Keratinocyte (primary cell): Measurements from ENCODE around the gene PRLR. TPM values are rescaled to one million over a fixed set of nuclear protein-coding genes. Genes with fewer than 3 reads are reported as not detected.

Experiments
- DNase-seq: peaks from one replicate; pipeline ENCODE4 v3.0.0-alpha.2; 2011; ENCODE audit warnings: low read depth, missing footprints, low spot score
- FAIRE-seq: peaks from 2 replicates; lab custom pipeline; 2011; peaks lifted over from hg19 to GRCh38; lab: Jason Lieb, UNC
- H2AFZ ChIP-seq: 2 replicates; pipeline ENCODE4 v1.6.0; 2012; ENCODE audit warnings: low read length, control low read depth, inconsistent platforms; ENCODE audit not compliant: control insufficient read depth
- H3K27ac ChIP-seq: 2 replicates; pipeline ENCODE4 v1.5.1; 2011; ENCODE audit warnings: low read length; ENCODE audit not compliant: control insufficient read depth, insufficient read depth
- H3K27me3 ChIP-seq: 3 replicates; pipeline ENCODE4 v1.6.0; 2011; ENCODE audit warnings: low read length; ENCODE audit not compliant: control insufficient read depth, insufficient read depth; ENCODE audit errors: extremely low read depth
- H3K36me3 ChIP-seq, 2 experiments: 2 replicates in 1 of 2; 3 replicates in 1 of 2; pipeline ENCODE4 v1.5.1; 2011; ENCODE audit warnings: low read length in 2 of 2, mild to moderate bottlenecking in 1 of 2; ENCODE audit not compliant: control insufficient read depth in 2 of 2, insufficient read depth in 2 of 2; ENCODE audit errors: extremely low read depth in 1 of 2
- H3K4me1 ChIP-seq: 3 replicates; pipeline ENCODE4 v1.5.1; 2011; ENCODE audit warnings: low read length; ENCODE audit not compliant: control insufficient read depth, insufficient read depth; ENCODE audit errors: extremely low read depth
- H3K4me2 ChIP-seq: 3 replicates; pipeline ENCODE4 v1.6.0; 2011; ENCODE audit warnings: low read depth, low read length; ENCODE audit not compliant: control insufficient read depth, insufficient read depth; ENCODE audit errors: extremely low read depth
- H3K4me3 ChIP-seq, 3 experiments: fragments of 200-600 bp in 1 of 3; sonication (generic) in 1 of 3; 2 replicates in 2 of 3; 3 replicates in 1 of 3; pipeline ENCODE4 v1.5.1; 2011 to 2016; ENCODE audit warnings: low read length in 3 of 3, mild to moderate bottlenecking in 3 of 3, control low read depth in 2 of 3, inconsistent platforms in 1 of 3, low read depth in 1 of 3, mixed read lengths in 1 of 3, mixed run types in 1 of 3, moderate library complexity in 1 of 3; ENCODE audit not compliant: control insufficient read depth in 2 of 3, insufficient read depth in 2 of 3; ENCODE audit errors: extremely low read depth in 1 of 3
- H3K79me2 ChIP-seq: 2 replicates; pipeline ENCODE4 v1.6.0; 2012; ENCODE audit warnings: low read length; ENCODE audit not compliant: control insufficient read depth, insufficient read depth
- H3K9ac ChIP-seq: 3 replicates; pipeline ENCODE4 v1.6.0; 2011; ENCODE audit warnings: low read length; ENCODE audit not compliant: control insufficient read depth, insufficient read depth; ENCODE audit errors: extremely low read depth
- H3K9me1 ChIP-seq: 3 replicates; pipeline ENCODE4 v1.6.0; 2011; ENCODE audit warnings: low read length; ENCODE audit not compliant: control insufficient read depth, insufficient read depth; ENCODE audit errors: extremely low read depth
- H3K9me3 ChIP-seq: 2 replicates; pipeline ENCODE4 v1.5.1; 2012; ENCODE audit warnings: low read depth, low read length; ENCODE audit not compliant: control insufficient read depth
- H4K20me1 ChIP-seq: 3 replicates; pipeline ENCODE4 v1.6.0; 2011; ENCODE audit warnings: low read length; ENCODE audit not compliant: control insufficient read depth, insufficient read depth; ENCODE audit errors: extremely low read depth
- CTCF ChIP-seq, 3 experiments: IDR thresholded peaks in 1 of 3; conservative IDR thresholded peaks in 1 of 3; optimal IDR thresholded peaks in 1 of 3; 2 replicates in 2 of 3; 3 replicates in 1 of 3; pipeline versions ENCODE3 to v1.5.1; 2011; ENCODE audit warnings: low read length in 3 of 3, mild to moderate bottlenecking in 3 of 3, moderate library complexity in 2 of 3, control low read depth in 1 of 3, inconsistent platforms in 1 of 3; ENCODE audit not compliant: insufficient read depth in 2 of 3; ENCODE audit errors: extremely low read depth in 1 of 3
- EZH2 ChIP-seq: IDR thresholded peaks from one replicate; pipeline ENCODE4 v1.6.1; 2012; ENCODE audit warnings: inconsistent platforms, mild to moderate bottlenecking, low read length, moderate library complexity
- dilution Hi-C: fragments of 300-500 bp; cut with MboI; formaldehyde crosslinking; loops from one replicate; pipeline ENCODE4 v1.7.0; 2020; ENCODE audit warnings: low sequenced_read_pairs; ENCODE audit not compliant: extremely low pct_ligation_motif_present
- polyA plus RNA-seq, 5 experiments: library from polyadenylated mRNA; depleted of rRNA in 3 of 5; stranded (reverse) in 3 of 5; stranded (forward) in 1 of 5; unstranded in 1 of 5; fragments of >200 nt; gene quantifications; 1 replicate in 1 of 5; 2 replicates in 3 of 5; 3 replicates in 1 of 5; pipeline versions ENCODE4 v1.2.1 to v1.2.3, GENCODE V29; 2011 to 2012; ENCODE audit warnings: missing spikeins in 2 of 5, low read depth in 1 of 5, low replicate concordance in 1 of 5

The PRLR gene
- polyA plus RNA-seq, 1 donor (not counting 4 experiments of a cell fraction or from before 2014, with no cell fraction given): 0.04 TPM

GRCh38 chr5:35063414-35063813, 166.9 kb downstream of the PRLR start:
- Histone ChIP-seq H3K4me3 (no peak overlapping the region), H2AFZ (no peak overlapping the region), H3K4me2 (no peak overlapping the region), H3K79me2 (no peaks in the 10 kb centered on the region), H3K4me1 (no peaks in the 10 kb centered on the region), H3K9me3 (no peaks in the 10 kb centered on the region), H3K36me3 (no peaks in the 10 kb centered on the region), H3K27ac (no peak overlapping the region), H3K27me3 (no peaks in the 10 kb centered on the region), H3K9ac (no peak overlapping the region), H3K9me1 (no peaks in the 10 kb centered on the region), H4K20me1 (no peaks in the 10 kb centered on the region)
- no peak for DNase-seq
- dilution Hi-C loops: no loop called here
- no peak for FAIRE-seq
- TF ChIP-seq EZH2: no peak
- no peak for TF ChIP-seq CTCF (optimal IDR thresholded peaks at IDR 0.05 in 1 of 3, IDR thresholded peaks at IDR 0.05 in 1 of 3, conservative IDR thresholded peaks at IDR 0.05 in 1 of 3; ENCODE audit: extremely low read depth in 1 of 3, insufficient read depth in 2 of 3, low read length in 3 of 3)

GRCh38 chr5:35061211-35061770, 169.0 kb downstream of the PRLR start:
- Histone ChIP-seq H3K4me2 (no peak overlapping the region), H4K20me1 (no peaks in the 10 kb centered on the region), H3K79me2 (no peaks in the 10 kb centered on the region), H3K9me1 (no peaks in the 10 kb centered on the region), H2AFZ (no peak overlapping the region), H3K9ac (no peak overlapping the region), H3K36me3 (no peaks in the 10 kb centered on the region), H3K4me1 (no peaks in the 10 kb centered on the region), H3K27ac (no peak overlapping the region), H3K27me3 (no peaks in the 10 kb centered on the region), H3K9me3 (no peaks in the 10 kb centered on the region), H3K4me3 (no peak overlapping the region)
- DNase-seq (no peak), FAIRE-seq (no peak)
- dilution Hi-C loops: no loop called here
- TF ChIP-seq CTCF (optimal IDR thresholded peaks at IDR 0.05 in 1 of 3, IDR thresholded peaks at IDR 0.05 in 1 of 3, conservative IDR thresholded peaks at IDR 0.05 in 1 of 3; ENCODE audit: extremely low read depth in 1 of 3, insufficient read depth in 2 of 3, low read length in 3 of 3): no peak
- no peak for TF ChIP-seq EZH2
